HG03103 (cell line): ENCODE measurements around the gene RSPO4.

Experiments used
- ATAC-seq: cut with Tn5 transposase; IDR thresholded peaks from one replicate; pipeline ENCODE4 v1.9.1; 2021; ENCODE audit warnings: low read depth; ENCODE audit not compliant: unreplicated experiment

The RSPO4 gene

DNA sequence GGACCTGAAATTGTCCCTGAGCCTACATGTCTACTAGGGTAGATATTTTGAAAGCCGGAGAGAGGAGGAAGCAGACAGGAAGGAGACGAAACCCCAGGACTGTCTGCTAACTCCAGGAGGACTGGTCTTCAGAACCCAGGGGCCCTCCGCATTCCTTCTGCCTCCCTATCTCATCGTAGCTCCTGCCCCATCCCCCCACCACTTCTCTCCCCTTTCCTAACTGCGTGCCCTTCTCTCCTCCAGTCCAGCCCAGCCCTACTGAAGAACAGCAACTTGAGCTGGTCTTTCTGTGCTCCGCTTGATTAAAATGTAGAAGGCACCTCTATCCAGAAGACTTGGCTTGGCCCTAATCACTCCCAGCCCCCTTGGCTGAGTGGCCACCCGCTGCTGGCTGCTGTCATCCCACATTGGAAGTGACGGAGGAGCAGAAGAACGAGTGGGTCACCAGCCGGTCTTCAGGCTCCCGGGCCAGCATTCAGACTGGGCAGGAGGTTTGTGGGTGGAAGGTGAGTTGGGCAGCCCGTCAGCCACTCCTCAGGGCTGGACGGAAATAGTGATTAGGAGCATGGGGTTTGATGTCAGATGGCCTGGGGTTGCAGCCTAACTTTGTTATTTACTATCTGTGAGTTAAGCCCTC lies 57.2 kb downstream of the RSPO4 start:
- no peak for ATAC-seq

DNA sequence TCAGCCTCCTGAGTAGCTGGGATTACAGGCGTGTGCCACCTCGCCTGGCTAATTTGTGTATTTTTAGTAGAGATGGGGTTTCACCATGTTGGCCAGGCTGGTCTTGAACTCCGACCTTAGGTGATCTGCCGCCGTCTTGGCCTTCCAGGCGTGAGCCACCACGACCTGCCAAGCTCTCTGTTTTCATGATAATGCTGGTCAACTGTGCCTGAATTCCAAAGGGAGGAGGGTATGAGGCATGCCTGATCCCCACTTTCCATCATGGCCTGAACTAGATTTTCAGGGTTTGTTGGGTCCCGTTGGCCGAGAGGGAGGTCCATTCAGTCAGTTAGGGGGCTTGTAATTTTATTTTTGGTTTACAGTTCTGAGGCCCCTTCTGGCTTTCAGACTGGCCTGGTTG lies 58.0 kb downstream of the RSPO4 start:
- ATAC-seq = no peak

GRCh38 chr20:942611-943010 lies 59.5 kb downstream of the RSPO4 start:
- ATAC-seq = no peak

- ATAC-seq = no peak
Measured at GRCh38 chr20:940926-941325, 61.2 kb downstream of the RSPO4 start.

- ATAC-seq = no peak
Measured at GRCh38 chr20:939606-940005, 62.5 kb downstream of the RSPO4 start.

GRCh38 chr20:934186-934840 lies 67.8 kb downstream of the RSPO4 start:
- ATAC-seq = no peak

DNA sequence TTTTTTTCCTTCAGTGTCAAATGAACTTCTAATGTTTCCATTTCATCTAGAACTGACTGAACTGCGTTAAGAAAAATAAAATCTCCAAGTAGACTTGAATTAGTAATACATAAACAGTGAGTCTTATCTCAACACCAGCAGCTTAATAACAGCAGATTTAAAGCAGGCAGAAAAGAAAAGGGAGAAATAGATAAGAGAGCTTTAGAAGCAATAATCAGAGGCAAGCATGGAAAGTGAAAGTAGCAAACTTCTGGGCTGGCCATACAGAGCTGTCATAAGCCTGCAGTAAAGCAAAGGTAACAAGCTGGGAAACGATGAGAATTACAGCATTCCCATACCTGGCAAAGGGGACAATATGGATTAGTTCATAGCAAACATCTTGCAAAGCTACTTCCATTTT lies 69.1 kb downstream of the RSPO4 start:
- no peak for ATAC-seq

GRCh38 chr20:931401-931800 lies 70.7 kb downstream of the RSPO4 start:
- ATAC-seq = no peak

DNA sequence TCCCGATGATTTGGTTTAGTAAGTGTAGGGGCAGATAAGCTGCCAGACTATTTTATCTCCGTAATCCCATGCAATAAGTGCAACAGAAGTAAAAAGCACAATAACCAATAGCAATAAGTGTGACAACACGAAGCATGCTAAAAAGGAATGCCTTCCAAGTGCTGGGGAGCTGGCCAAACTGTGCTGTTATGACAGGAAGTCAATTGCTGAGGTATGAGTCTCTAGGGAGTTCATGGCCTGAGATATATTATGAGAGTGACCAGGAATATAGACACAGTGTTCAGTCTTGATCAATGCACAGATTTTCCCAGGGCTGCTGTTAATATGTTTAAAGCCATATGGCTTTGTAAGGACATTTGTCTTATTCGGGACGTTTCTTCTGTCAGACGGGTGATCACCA lies 75.4 kb downstream of the RSPO4 start:
- no peak for ATAC-seq

GRCh38 chr20:925516-925915 lies 76.6 kb downstream of the RSPO4 start:
- ATAC-seq = no peak

DNA sequence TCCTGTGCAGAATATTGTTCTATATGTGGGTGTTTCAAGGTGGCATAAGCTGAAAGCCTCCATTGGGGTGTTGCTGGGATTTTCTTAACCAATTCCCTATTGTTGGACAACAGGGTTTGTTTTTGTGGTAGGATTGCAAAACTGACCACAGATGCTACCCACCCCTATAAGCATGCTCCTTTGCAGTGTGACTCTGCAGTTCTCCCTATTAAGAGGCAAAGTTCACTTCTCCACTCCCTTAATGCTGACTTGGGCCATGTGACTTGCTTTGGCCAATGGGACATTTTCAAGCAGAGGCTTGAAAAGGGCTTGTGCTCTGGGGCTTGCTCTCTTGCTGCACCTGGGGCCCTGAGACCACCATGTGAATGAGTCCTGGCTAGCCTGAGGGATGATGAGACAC lies 77.5 kb downstream of the RSPO4 start:
- ATAC-seq = no peak

- ATAC-seq = no peak
Measured at GRCh38 chr20:922781-923180, 79.3 kb downstream of the RSPO4 start.

DNA sequence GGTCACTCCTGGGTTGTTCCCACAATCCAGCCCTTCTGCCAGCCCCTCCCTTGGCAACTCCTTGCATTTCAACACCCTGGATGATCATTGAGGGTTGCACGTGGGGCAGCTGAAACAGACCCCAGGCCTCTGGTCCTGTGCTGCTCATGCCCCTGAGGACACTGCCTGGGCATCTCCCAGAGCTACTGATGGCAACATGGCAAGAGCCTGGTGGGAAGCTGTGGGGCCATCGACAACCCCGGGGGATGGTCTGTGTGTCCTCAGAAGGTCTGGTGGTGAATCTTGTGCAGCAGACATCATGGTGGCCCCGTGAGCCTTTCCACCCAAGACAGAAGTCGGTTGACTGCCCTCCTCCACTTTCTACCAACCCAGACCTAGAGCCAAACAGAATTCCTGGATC lies 81.0 kb downstream of the RSPO4 start:
- ATAC-seq = no peak

- no peak for ATAC-seq
Measured at GRCh38 chr20:920311-920710, 81.8 kb downstream of the RSPO4 start.

GRCh38 chr20:919491-919916 lies 82.6 kb downstream of the RSPO4 start:
- ATAC-seq = no peak

GRCh38 chr20:917416-917815 lies 84.7 kb downstream of the RSPO4 start:
- no peak for ATAC-seq

DNA sequence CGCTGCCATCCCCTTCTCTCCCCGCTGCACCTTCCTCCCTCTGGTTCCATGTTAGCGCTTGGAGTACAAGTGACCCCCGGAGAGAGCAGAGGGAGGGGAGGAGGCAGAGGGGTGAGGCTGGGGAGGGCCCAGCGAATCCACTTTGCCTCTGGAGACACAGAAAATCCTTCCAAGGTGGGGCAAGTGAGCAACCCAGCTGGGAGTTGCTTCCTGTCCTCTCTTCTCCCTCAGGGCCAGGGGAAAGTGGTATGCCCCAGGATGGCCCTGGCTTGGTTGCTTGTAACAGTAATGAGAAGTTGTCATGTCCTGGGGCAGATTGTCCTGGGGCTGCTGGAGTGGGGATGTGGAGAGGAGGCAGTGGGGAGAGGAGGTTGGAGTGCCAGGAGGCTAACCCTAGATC lies 85.3 kb downstream of the RSPO4 start:
- ATAC-seq = no peak

DNA sequence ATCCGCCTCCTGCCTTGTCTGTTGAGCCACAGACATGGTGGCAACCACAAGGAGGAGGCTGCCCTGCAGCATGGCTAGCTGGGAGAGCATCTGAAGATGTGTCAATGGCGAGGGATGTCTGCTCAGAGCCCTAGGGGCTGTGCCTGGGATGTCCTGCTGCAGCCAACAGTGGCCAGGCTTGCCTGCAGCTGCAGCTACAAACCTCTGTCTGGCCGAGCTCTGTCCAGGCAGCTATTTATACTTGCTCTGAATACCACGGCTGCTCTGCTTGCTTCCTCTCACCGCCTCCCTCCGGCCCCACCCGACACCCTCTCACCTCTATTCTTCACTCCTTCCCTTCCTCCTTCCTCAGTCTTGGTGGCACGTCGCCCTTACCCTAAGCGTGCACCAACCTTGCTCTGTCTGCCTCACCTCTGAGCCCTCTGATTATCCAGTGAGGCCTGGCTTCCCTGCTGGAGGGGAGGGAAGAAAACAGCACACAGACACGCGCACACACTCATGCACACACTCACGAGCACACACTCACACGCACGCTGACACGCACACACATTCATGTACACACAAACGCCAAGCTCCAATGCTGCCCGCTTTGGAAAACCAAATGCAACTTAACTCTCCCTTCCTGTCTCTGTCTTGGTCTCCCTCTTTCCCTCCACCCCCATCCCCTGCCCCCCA lies 85.8 kb downstream of the RSPO4 start, which contains the start of gene ANGPT4:
TSS of gene ANGPT4 (minus strand) at position 210 of the 675 bp plus-strand sequence. CDS start at position 90, 120 bp downstream.
- no peak for ATAC-seq

DNA sequence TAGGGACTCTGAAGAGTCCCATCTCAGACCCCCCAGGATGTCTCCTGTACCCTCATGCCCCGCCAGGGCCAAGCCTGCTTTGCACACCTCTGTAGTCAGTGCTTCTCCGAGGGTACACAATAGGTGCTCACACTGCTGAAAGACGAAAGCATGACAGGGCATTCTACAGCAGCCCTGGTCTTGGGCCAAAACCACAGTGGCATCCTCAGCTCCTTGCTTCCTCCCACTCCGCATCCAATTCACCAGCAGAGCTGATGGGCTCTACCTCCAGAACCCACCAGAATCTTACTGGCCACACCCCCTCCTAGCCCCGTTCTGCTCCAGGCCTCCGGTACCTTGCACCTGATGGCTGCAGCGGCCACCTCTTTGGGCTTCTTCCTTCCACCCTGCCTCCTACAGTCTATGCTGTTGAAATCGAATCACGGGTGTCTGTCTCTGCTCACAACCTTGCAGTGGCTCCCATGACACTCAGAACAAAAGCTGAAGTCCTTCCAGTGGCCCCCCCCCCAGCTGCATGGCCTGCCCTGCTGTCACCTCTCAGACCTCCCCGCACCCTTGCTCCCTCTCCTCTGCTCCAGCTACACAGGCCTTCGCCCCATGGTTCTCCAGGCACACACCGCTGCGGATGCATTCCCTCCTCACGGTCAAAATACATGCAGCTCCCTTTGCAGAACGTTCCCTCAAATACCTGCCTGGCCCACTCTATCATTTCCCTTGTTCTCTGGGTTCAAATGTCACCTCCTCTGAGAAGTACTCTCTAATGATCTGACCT lies 87.2 kb downstream of the RSPO4 start:
- ATAC-seq = no peak

DNA sequence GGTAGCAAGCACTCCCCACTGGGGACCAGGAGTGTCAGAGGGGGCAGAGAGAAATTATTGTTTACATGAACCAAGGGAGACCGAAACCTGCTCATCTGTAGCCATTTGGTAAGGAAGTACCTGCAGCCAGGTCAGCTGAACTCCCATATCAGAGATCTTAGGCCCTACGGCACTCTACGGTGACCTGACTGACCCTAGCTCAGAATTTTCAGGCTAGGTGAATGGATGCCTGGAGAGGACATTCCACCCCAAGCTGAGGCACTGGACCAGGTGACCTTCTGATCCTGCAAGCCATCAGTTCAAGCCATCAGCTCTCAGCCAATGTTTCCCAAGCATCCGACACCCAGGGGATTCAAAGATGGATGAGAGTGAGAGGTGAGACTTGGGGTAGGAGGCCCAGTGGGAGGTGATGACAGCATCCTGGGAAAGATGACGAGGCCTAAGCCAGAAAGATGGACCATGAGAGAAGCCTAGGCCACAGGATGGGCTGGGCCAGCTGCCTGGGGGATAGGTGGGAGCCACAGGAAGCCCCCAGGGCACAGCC lies 88.7 kb downstream of the RSPO4 start:
- no peak for ATAC-seq
